HG03442 (cell line): ENCODE results near the gene CRYZL1.
A peak's percentile ranks its signal among the peaks of the same experiment; 100 is the strongest.

Experiments used
- ATAC-seq: cut with Tn5 transposase; IDR thresholded peaks from one replicate; pipeline ENCODE4 v1.9.1; 2021; ENCODE audit warnings: mild to moderate bottlenecking, moderate library complexity; ENCODE audit not compliant: unreplicated experiment

CRYZL1 gene

DNA sequence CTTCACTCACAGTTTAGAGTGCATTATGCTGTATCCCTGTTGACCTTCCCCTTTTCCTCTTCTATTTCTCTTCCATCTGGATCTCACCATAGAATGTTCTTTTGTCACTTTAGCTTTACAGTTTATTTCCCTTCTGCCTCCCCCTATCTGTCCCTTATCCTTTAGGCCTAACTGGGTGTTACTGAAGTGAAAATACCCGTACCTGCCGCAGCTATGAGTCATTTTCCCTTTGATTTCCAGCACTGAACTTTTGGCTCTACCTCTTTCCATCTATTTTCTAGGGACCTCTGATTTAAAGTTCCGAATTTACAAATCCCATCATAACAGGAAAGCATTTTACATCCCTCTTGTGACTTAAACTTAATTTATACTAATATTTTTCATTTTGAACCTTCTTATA, 20.5 kb upstream of the CRYZL1 start:
- no peak for ATAC-seq

DNA sequence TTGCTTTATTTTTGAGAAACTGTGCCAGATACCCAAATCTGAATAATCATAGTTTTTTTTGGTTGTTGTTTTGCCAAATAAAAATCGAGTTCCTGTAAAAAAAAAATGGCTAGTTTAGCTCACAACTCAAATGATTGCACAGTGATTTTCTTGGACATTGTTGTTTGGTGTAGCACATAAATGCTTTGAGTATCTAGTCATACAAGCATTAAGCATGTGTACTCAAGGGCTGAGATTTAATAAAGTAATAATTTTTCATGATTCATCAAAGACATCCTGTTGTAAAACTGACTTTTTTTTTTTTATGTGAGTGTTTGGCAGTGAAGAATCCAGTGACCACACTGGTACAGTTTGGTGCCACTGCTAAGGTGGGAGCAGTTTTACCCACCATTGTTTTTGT, 19.6 kb upstream of the CRYZL1 start:
- no peak for ATAC-seq

DNA sequence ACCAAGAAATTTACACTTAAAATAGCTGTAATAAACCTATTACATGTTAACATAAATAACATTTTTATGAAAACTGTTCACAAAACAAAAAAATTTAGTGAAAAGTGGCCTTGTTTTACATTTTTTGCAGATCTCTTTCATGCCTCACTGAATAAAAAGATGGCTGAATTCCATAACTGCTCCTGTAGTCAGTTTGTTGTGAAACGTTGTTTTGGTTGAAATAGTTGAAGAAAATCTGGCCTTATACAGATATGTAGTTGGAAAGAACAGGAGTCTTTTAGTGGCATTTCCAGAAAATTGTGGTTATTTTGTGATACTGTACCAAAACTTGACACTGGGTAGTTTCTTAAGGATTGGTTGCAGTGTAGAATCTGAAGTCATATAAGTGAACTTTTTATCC, 18.9 kb upstream of the CRYZL1 start:
- no peak for ATAC-seq

- no peak for ATAC-seq
Observed at GRCh38 chr21:33659568-33659949, 18.0 kb upstream of the CRYZL1 start.

GRCh38 chr21:33658919-33659567, 17.5 kb upstream of the CRYZL1 start:
- ATAC-seq = no peak

DNA sequence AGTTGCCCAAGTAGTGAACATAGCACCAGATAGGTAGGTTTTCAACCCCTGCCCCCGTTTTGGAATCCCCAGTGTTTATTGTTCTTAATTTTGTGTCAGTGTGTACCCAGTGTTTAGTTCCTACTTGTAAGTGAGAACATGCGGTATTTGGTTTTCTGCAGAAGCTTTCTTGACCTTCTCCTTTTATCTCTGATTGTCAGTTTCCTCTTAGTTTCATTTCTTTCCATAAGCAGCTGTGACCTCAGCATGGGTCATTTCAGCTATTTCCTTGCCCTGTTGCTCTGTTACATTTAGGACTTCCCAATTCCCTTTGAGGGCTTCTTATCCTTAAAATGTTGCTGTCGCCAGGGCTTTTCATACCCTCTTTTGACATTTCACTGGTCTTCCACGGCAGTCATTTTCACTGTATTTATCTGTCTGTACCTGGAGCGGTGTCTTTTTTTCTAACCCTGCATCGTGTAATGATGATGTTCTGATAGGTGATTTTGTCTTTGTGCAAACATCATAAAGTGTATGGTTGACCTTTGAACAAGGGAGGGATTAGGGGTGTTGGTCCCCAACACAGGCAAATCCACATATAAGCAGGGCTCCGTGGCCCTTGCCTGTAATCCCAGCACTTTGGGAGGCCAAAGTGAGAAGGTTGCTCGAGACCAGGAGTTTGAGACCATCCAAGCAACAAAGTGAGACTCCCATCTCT, 15.7 kb upstream of the CRYZL1 start:
- no peak for ATAC-seq

GRCh38 chr21:33655588-33656221, 14.2 kb upstream of the CRYZL1 start:
- no peak for ATAC-seq

- ATAC-seq = no peak
Observed at GRCh38 chr21:33654412-33654811, 12.9 kb upstream of the CRYZL1 start.

DNA sequence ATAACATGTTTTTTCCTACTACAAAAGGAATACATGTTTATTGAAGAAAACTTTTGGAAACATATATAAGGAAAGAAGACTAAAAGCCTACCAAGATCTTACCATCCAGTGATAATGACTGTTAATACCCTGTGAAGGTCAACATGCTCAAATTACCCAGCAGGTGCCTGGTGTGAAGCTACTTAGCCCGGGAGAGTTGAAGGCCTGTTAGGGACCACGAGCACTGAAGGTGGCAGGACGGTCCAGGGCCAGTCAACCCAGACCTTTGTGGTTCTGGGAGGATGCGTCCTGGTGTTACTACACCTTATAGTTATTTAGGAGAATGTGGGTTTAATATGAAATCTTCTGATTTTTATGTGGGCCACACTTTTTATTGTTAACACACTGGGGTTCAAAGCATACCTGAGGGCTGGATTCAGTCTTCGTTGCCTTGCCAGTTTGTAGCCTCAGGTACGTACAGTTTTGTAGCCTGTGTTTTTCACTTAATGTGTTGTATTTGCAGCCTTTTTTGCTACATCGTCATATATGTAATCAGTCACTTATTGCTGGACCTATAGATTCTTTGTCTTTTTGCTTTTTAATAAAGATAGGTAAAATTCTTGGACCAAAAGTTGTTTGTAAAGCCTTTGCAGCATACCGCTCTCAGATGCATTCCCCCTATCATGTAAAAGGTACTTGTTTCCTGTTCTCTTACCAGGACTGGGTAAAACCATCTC, 10.6 kb upstream of the CRYZL1 start:
- ATAC-seq = no peak

GRCh38 chr21:33650929-33651509, 9.5 kb upstream of the CRYZL1 start:
- no peak for ATAC-seq

- ATAC-seq = no peak
Observed at GRCh38 chr21:33650230-33650629, 8.7 kb upstream of the CRYZL1 start.

DNA sequence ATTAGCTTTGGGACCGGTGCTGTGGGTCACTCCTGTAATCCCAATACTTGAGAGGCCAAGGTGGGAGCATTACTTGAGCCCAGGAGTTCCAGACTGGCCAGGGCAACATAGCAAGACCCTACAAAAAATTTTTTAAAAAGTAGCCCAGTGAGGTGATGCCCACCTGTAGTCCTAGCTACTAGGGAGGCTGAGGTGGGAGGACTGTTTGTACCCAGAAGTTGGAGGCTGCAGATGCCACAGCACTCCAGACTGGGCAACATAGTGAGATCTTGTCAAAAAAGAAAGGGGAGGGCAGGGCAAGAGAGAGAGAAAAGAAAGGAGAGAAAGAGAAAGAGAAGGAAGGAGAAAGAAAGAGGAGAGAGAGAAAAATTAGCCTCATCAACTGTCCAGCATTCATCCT, 7.0 kb upstream of the CRYZL1 start:
- no peak for ATAC-seq

- no peak for ATAC-seq
Observed at GRCh38 chr21:33647587-33647986, 6.0 kb upstream of the CRYZL1 start.

GRCh38 chr21:33645730-33646129, 4.2 kb upstream of the CRYZL1 start:
- no peak for ATAC-seq

DNA sequence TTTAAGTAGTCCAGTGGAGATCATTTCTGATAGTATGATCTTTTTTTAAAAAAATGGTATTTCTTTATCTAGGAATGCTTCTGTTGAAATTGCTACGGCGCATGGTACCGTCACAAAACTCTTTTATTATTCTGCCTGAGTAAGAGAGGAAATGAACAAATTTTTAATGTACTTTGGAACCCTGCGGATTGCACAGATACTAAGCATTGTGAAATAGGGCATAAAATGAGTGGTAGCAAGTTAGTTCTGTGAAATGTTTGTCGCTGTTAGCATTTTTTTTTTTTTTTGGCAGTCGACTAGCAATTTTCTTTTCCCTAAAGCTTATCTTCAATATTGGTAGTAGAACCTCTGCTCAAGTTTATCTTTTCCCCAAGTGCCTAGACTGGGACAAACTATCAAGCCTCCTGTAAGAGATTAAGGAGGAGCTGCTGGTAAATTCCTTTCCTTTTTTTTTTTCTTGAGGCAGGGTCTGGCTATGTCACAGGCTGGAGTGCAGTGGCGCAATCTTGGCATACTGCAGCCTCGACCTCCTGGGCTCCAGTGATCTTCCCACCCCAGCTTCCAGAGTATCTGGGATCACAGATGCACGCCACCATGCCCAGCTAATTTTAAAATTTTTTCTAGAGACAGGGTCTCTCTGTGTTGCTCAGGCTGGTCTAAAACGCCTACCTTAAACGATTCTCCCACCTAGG, 3.0 kb upstream of the CRYZL1 start:
- no peak for ATAC-seq

GRCh38 chr21:33643658-33644311, 2.2 kb upstream of the CRYZL1 start:
- ATAC-seq = no peak

DNA sequence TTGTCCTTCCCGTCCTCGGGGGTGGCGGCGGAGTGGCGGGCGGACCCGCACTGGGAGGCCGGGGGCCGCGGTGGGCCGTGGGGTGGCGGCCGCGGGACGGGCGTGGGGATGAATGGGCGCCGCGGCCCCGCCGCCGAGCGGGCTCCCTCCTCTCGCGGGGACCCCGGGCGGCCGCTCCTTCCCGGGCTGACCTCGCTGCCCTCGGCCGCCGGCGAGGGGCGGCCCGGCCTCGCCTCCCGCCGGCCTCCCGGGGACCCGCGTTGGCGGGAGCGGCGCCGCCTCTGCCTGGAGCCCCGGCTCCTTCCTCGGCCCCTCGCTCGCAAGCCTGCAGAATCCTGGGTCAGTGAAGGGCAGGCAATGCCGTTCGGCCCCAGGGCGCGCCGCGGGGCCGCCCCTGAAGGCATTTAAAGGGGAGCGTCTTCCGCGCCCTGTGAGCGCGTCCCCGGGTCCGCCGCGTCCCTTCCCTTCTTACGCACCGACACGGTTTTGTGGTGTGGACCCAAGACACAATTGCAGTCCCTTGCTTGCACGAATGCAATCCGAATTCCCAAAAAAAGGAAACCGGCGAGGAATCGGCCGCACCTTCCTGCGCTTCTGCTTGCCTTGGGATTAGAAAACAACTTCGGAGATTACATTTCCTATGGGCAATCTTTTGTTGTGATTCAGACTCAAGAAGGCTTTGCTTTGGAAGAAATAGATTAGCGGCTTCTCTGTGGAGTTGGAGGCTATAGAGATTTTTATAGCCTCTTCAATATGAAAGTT, 1.5 kb upstream of the CRYZL1 start:
- ATAC-seq = no peak

- ATAC-seq = peak; percentile 73
Observed at GRCh38 chr21:33642027-33642895, 720 bp upstream of the CRYZL1 start, which contains the start of gene ITSN1. Gene ITSN1, plus strand, starts transcription at chr21:33642501. Its CDS starts 76,328 bp downstream, at chr21:33718829.
